Measurements from ENCODE around the gene COL4A4.

- TF ChIP-seq POLR2A (IDR thresholded peaks at IDR 0.05; ENCODE audit: low read depth, low read length) (no peak), NFE2L2 (IDR thresholded peaks at IDR 0.05; ENCODE audit: low read depth, low read length) (no peak), CTCF (conservative IDR thresholded peaks at IDR 0.05; ENCODE audit: low read depth, low read length) (no peak), SMC3 (IDR thresholded peaks at IDR 0.05; ENCODE audit: low read depth, low read length) (no peak), BHLHE40 (IDR thresholded peaks at IDR 0.05; ENCODE audit: low read depth, low read length) (no peak), RFX5 (IDR thresholded peaks at IDR 0.05; ENCODE audit: low read depth, low read length) (no peak), FOS (IDR thresholded peaks at IDR 0.05; ENCODE audit: low read depth, low read length) (no peak)
- TF ChIP-seq, protein P1, sequence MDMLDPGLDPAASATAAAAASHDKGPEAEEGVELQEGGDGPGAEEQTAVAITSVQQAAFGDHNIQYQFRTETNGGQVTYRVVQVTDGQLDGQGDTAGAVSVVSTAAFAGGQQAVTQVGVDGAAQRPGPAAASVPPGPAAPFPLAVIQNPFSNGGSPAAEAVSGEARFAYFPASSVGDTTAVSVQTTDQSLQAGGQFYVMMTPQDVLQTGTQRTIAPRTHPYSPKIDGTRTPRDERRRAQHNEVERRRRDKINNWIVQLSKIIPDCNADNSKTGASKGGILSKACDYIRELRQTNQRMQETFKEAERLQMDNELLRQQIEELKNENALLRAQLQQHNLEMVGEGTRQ (IDR thresholded peaks at IDR 0.05; ENCODE audit: low read depth, low read length), result no peak
Observed at GRCh38 chr2:227095346-227095745, 68.7 kb downstream of the COL4A4 start.
